Measurements from ENCODE around the gene MAP3K14.

MAP3K14 gene

DNA sequence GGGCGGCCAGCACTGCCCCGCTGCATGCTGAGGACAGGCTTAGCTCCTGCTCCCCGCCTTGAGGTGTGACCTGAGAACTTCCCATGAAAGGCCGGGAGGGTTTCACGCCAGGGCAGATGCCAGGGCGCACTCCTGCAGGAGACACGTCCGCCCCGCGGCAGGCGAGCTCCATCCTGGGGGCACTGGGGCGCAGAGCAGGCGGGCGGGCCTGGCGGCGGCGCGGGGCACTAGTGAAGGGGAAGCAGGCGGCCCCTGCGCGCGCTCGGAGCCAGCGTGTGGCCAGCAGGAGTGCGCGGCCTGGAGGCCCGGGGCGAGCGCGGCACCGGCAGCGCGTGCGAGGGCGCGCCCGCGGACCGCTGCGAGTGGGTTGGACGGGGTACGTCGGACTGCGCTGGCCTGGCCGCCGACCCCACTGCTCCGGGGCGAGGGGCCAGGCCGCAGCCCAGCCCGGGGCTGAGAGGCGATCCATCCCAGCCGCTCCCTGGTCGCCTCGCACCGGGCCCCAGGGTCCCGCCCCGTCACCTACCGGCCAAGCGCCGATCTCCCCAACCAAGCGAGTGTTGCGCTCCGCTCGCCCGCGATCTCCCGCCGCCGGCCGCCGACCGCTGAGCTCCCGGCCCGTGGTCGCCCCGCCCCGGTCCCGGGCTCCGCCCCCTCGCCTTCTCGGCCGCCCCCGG, at the start of gene MAP3K14:
TSS of gene MAP3K14 (minus strand) at position 587 of the 677 bp plus-strand sequence. CDS start 26,275 bp downstream, outside the sequence.
- Histone ChIP-seq H3K27me3 (ENCODE audit: low read depth, low read length) (no peaks in the 10 kb centered on the region), H3K4me1 (ENCODE audit: low read length) (peaks cover 63% of the 10 kb centered on the region), H2AFZ (ENCODE audit: low read depth, low read length) (peak within 1 kb of the TSS; percentile 52; the same call in 1 of the 2 replicates), H3K4me2 (ENCODE audit: low read length) (peak within 1 kb of the TSS; percentile 89), H4K20me1 (ENCODE audit: insufficient read depth, low read length) (peaks cover 18% of the 10 kb centered on the region), H3K9ac (ENCODE audit: low read length) (peak within 1 kb of the TSS; percentile 95), H3K79me2 (ENCODE audit: low read length) (peaks cover 53% of the 10 kb centered on the region), H3K9me3 (ENCODE audit: insufficient read depth, low read length) (no peaks in the 10 kb centered on the region), H3K4me3 (ENCODE audit: low read length) (peak within 1 kb of the TSS; percentile 95), H3K27ac (ENCODE audit: low read length) (peak within 1 kb of the TSS; percentile 95), H3K36me3 (replicated peaks; ENCODE audit: low read depth, low read length) (peaks cover 19% of the 10 kb centered on the region)
- TF ChIP-seq EZH2phosphoT487 (IDR thresholded peaks at IDR 0.05; ENCODE audit: low read depth): no peak
- TF ChIP-seq, protein P1, sequence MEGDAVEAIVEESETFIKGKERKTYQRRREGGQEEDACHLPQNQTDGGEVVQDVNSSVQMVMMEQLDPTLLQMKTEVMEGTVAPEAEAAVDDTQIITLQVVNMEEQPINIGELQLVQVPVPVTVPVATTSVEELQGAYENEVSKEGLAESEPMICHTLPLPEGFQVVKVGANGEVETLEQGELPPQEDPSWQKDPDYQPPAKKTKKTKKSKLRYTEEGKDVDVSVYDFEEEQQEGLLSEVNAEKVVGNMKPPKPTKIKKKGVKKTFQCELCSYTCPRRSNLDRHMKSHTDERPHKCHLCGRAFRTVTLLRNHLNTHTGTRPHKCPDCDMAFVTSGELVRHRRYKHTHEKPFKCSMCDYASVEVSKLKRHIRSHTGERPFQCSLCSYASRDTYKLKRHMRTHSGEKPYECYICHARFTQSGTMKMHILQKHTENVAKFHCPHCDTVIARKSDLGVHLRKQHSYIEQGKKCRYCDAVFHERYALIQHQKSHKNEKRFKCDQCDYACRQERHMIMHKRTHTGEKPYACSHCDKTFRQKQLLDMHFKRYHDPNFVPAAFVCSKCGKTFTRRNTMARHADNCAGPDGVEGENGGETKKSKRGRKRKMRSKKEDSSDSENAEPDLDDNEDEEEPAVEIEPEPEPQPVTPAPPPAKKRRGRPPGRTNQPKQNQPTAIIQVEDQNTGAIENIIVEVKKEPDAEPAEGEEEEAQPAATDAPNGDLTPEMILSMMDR (IDR thresholded peaks at IDR 0.05; ENCODE audit: low read depth, low read length): no peak

DNA sequence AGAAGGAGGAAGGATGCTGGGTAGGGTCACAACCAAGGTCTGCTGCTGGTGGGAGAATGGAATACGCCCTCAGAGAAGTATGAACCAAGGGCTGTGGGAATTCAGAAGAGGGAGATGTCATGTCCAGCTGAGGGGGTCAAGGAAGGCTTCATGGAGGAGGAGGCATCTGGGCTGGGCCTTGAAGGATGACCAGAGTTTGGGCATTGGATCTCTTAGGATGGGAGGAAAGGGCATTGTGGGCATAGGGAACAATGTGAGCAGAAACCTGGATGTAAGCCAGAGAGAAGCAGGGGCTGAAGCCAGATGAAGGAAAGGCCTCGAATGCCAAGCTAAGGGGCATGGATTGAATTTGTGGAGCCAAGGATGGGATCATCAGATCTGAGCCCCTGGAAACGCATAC, 49.2 kb upstream of the MAP3K14 start:
- TF ChIP-seq EZH2phosphoT487 (IDR thresholded peaks at IDR 0.05; ENCODE audit: low read depth): no peak
- TF ChIP-seq, protein P1 (IDR thresholded peaks at IDR 0.05; ENCODE audit: low read depth, low read length): no peak
- Histone ChIP-seq H3K4me2 (ENCODE audit: low read length) (no peak overlapping the region), H2AFZ (ENCODE audit: low read depth, low read length) (no peak overlapping the region), H4K20me1 (ENCODE audit: insufficient read depth, low read length) (no peaks in the 10 kb centered on the region), H3K79me2 (ENCODE audit: low read length) (no peaks in the 10 kb centered on the region), H3K27me3 (ENCODE audit: low read depth, low read length) (no peaks in the 10 kb centered on the region), H3K4me3 (ENCODE audit: low read length) (no peak overlapping the region), H3K4me1 (ENCODE audit: low read length) (peaks cover 6% of the 10 kb centered on the region), H3K9me3 (ENCODE audit: insufficient read depth, low read length) (peaks cover 8% of the 10 kb centered on the region; the same call in 1 of the 2 replicates), H3K9ac (ENCODE audit: low read length) (no peak overlapping the region), H3K27ac (ENCODE audit: low read length) (no peak overlapping the region), H3K36me3 (replicated peaks; ENCODE audit: low read depth, low read length) (peaks cover 3% of the 10 kb centered on the region)

DNA sequence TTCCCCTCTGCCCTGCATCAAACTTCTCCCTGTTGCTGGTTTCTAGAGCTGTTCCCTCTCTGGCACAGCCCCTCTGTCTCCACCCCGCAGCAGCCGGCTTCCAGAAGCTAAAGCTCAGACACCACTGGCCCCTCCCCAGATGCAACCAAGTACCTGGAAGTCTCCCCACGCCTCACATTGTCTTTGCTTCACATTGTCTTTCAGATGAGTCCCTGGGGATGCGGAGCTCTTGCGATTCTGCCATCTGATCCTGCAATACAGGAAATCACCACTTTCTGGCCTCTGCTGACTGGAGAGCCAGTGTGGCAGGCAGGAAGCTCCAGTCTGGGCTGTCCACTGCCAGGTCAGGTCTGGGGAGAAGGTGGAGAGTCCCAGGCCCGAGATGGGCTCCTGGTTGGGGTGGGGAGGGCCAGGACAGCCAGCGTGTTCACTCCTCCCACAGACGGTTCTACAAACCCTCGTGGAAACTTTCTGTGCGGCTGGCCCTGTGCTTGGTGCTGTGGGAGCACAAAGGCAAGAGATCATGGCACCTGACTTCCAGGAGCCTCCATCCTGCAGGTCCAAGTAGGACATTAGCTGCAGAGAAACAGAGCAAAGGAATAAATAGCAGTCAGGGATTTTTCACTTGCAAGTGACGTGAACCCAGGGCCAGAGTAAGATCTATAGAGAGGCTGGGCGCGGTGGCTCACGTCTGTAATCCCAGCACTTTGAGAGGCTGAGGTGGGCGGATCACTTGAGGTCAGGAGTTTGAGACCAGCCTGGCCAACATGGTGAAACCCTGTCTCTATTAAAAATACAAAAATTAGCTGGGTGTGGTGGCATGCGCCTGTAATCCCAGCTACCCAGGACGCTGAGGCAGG, 47.9 kb upstream of the MAP3K14 start:
- no peak for TF ChIP-seq EZH2phosphoT487 (IDR thresholded peaks at IDR 0.05; ENCODE audit: low read depth)
- TF ChIP-seq, protein P1 (IDR thresholded peaks at IDR 0.05; ENCODE audit: low read depth, low read length): no peak
- H3K36me3 ChIP-seq (replicated peaks; ENCODE audit: low read depth, low read length): peaks cover 3% of the 10 kb centered on the region
- H3K9me3 ChIP-seq (ENCODE audit: insufficient read depth, low read length): peaks cover 8% of the 10 kb centered on the region; the same call in 1 of the 2 replicates
- no peaks in the 10 kb centered on the region for H3K79me2 ChIP-seq (ENCODE audit: low read length)
- H4K20me1 ChIP-seq (ENCODE audit: insufficient read depth, low read length): no peaks in the 10 kb centered on the region
- no peak overlapping the region for H3K27ac ChIP-seq (ENCODE audit: low read length)
- H3K4me1 ChIP-seq (ENCODE audit: low read length): no peaks in the 10 kb centered on the region
- no peak overlapping the region for H2AFZ ChIP-seq (ENCODE audit: low read depth, low read length)
- no peak overlapping the region for H3K9ac ChIP-seq (ENCODE audit: low read length)
- no peaks in the 10 kb centered on the region for H3K27me3 ChIP-seq (ENCODE audit: low read depth, low read length)
- no peak overlapping the region for H3K4me2 ChIP-seq (ENCODE audit: low read length)
- no peak overlapping the region for H3K4me3 ChIP-seq (ENCODE audit: low read length)

DNA sequence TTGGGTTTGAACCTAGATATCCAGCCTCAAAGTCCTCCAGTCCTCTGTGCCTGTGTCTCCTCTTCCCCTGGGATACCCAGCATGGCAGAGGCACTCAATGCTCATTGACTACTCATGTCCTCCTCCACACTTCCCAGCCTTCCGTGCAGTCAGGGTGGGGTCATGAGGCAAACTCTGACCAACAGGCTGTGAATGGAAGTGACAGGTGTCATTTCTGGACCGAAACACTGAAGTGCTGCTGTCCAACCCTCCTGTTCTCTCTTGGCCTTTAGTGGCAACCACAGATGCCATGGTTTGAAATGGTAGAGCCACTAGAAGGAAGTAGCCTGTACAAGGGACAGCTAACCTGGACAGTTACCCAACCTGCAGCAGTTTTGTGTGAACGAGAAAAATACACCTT, 46.7 kb upstream of the MAP3K14 start:
- Histone ChIP-seq H3K36me3 (replicated peaks; ENCODE audit: low read depth, low read length) (peaks cover 3% of the 10 kb centered on the region), H3K4me3 (ENCODE audit: low read length) (no peak overlapping the region), H3K27ac (ENCODE audit: low read length) (no peak overlapping the region), H3K79me2 (ENCODE audit: low read length) (no peaks in the 10 kb centered on the region), H3K9me3 (ENCODE audit: insufficient read depth, low read length) (peaks cover 12% of the 10 kb centered on the region; the same call in 1 of the 2 replicates), H4K20me1 (ENCODE audit: insufficient read depth, low read length) (no peaks in the 10 kb centered on the region), H3K4me2 (ENCODE audit: low read length) (no peak overlapping the region), H3K9ac (ENCODE audit: low read length) (no peak overlapping the region), H3K4me1 (ENCODE audit: low read length) (no peaks in the 10 kb centered on the region), H3K27me3 (ENCODE audit: low read depth, low read length) (no peaks in the 10 kb centered on the region), H2AFZ (ENCODE audit: low read depth, low read length) (no peak overlapping the region)
- TF ChIP-seq, protein P1 (IDR thresholded peaks at IDR 0.05; ENCODE audit: low read depth, low read length): no peak
- TF ChIP-seq EZH2phosphoT487 (IDR thresholded peaks at IDR 0.05; ENCODE audit: low read depth): no peak
